NCI-H524 treated with DMSO at 0.1 percent for 48 hours (cell line): Measurements from ENCODE around the gene NGFR.

Source experiments
- DNase-seq: peaks from one replicate; lab custom pipeline; 2025; lab: John Stamatoyannopoulos, UW

Gene NGFR

GRCh38 chr17:49469831-49470810, 25.0 kb upstream of the NGFR start:
- no peak for DNase-seq

- DNase-seq: no peak
These were observed 23.9 kb upstream of the NGFR start for GRCh38 chr17:49471089-49471683.

GRCh38 chr17:49471769-49472168, 23.3 kb upstream of the NGFR start:
- peak; percentile 81 for DNase-seq

DNA sequence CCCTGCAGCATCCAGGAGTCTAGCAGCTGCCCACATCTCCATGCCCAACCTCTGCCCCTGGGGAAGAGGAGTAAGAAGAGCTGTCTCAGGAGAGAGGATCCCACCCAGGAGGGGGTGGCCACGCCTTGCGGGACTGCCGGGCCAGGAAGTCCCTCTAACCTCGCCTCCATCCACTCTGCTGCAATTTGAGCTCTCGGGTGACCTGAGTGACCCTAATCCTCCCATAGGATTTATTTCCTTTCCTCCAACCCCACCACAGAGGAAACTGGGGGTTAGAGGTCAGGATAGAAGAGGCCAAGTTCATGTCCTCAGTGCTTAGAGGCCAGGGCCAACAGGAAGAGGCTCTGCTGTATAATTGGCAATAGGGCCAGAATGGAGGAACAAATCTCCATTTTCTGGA, 22.6 kb upstream of the NGFR start:
- DNase-seq: no peak

DNA sequence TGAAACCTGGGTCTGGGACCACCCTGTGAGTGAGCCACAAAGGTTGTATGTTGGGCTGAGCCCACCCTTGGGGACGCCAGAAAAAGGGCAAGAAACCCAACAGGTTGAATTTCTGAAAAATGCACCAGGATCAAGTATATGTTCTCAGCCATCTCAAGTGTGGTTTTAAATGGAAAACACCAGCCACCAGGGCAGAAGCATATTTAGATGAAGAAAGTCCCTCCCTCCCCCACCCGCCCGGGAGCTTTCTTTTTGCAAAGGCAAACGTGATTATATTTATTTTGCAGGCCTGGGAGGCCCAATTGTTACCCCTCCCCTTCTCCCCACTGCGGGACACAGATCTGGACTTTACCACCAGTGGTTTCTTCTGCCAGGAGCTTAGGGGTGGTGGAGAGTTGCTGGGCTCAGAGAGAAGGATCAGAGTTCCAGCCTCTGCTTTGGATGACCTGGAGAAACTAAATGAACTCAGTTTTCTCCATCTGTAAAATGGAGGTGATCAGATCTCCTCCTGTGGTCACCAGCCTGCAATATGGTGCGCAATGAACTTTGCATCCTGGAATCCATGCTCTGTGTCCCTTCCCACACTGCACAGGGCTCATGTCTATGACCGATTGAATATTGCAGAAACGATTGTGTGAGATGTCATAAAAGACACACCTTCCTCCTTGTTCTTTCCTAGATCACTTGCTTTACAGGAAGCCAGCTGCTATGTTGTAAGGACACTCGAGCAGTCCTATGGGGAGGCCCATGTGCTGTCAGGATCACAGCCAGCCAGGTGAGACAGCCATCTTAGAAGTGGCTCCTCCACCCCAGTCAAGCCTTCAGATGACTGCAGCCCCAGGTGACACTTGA, 21.0 kb upstream of the NGFR start:
- DNase-seq: no peak

GRCh38 chr17:49477709-49478108, 17.4 kb upstream of the NGFR start:
- no peak for DNase-seq

DNA sequence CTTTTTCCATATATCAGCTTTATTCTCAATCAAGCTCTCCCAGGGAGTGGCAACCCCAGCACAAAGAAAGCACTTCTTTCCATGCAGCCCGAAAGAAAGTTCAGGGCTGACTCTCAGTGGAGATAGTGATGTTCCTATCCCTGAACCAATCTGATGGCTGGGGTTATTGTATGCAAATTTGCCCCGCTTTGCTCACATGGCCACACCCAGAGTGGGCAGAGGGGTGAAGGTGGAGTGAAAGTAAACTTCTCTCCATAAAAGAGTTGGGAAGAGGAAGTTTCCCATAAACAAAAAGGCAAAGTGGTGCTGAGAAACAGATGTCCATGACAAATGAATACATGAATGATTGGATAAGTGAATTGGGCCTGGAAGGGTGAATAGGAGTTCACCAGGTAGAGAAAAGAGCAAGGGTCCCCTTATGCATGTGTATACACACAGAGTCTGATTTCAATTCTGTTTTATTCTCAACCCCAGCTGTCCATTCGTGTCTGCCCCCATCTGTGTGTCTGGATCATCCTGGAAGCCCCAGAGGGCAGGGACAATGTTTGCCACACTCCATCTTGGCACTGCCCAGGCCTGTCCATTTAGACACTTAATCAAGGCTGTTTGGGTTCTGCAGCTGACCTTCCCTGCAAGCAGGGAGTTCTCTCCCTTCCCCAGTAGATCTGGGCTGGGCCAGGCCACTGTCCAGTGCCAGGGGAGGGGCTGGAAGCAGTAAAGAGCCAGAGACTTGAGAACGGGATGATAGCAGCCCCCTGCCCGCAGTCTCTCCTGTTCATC, 14.1 kb upstream of the NGFR start:
- no peak for DNase-seq

DNA sequence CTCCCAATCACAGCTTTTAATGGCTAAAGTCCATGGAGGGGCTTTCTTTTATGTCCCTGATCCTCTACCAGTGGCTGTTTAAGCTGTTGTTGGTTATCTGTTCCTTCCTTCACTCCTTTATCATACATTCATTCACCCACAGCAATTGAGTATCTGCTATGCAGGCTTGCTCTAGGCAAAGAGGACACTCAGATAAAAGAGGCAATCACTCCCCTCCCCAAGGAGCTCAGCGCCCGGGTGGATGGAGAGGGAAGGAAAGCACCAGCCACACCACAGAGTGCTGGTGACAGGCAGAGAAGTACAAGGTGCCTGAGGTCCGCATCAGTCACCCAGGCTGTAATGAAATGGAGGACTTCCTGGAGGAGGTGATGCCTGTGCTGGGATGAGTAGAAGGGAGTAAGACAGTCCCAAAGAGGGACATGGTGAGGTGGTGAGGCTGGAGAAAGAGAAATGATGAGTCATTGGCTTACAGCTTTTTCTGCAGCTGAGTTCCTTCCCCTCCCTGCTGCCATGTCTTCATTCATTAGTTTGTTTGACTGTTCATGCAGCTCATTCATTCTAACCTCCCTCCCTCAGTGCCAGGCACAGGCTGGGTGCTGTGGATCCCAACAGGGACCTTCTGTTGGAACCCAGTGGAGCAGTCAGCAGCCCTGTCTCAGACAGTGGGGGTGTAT, 12.8 kb upstream of the NGFR start:
- DNase-seq: no peak

DNA sequence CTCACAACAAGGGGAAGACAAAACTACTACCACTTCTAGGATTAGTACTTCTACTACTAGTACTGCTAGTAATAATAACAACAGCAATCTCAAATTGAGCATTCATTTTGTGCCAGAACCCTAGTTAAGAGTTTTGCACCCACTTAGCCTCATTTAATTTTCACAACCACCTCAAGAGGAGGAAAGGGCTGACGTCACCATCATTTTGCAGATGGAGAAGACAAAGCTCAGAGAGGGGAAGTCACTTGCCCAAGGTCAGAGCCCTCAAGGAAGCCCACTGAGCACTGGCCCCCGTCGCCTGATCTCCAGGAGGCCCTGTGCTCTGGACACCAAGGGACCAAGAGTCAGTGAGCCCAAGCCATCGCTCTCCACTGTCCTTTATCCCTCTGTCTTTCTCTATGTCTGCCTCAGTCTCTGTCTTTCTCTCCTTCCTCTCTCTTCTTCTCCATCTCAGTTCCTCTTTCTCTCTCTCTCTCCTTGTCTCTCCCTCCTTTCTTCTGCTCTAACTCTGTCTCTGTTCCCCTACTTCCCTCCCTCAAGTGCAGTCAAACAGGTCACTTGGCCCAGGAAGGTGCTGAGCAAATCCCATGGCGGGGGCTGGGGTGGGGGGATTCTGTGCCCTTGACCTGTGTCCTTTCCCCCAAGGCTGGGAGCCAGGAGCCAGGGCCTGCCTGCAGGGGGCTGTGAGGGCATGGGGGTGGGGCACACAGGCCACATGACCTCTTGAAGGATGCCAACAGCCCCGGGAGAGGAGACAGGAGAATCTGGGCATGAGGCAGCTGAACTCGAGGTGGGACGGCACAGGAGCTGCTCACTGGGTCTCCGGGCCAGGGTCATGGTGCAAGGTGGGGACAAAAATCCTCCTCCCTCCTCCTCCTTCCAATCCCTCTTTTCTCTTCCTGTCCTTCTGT, 11.2 kb upstream of the NGFR start:
- no peak for DNase-seq

- DNase-seq: no peak
These were observed 10.5 kb upstream of the NGFR start for GRCh38 chr17:49484588-49484987.

DNA sequence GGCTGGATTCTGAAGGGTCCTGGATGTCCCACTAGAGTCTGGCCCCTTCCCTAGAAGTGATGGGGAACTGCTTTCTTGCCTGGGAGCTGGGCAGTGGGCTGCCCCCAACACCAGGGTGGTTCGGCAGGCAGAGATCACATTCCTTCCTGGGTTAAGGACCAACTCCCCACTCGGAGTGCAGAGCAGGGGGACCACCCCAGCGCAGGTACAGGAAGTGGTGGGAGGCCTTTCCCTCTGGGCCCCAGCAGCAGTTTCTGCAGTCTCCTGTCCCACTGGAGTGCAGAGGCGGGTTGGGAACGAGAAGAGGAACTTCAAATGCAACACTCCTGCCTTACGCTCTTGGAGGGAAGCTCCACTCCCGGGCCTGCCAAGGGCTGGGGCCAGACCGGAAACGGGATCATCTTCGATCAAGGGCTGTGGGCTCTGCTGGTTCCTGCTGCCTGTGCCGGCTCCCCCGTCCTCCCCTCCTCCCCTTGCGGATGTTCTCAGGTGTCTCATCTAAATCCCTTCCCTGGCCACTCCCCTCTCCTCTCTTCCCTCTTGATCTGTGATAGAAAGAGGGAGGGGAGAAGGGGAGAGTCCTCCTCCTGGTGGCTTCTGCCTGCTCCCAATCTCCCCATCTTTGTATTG, 9.0 kb upstream of the NGFR start:
- no peak for DNase-seq

DNA sequence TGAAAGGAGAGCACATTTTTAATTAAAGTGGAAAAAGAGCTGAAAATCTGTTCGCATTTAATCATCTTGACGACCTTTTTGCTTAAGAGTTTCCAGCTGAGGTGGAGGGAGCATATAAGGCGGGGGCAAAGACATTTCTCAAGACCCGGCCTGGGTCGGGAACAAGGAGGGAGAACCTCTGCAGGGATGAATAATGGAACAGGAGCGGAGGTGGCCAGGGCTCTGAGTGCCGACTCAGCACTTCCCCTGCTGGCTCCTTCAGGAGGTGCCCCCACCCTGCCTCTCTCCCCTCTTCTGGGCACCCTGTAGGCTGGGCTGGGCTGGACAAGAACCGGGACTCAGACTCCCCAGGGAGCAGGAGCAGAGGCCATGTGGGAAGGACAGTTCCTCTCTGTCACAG, 7.9 kb upstream of the NGFR start:
- DNase-seq: no peak

DNA sequence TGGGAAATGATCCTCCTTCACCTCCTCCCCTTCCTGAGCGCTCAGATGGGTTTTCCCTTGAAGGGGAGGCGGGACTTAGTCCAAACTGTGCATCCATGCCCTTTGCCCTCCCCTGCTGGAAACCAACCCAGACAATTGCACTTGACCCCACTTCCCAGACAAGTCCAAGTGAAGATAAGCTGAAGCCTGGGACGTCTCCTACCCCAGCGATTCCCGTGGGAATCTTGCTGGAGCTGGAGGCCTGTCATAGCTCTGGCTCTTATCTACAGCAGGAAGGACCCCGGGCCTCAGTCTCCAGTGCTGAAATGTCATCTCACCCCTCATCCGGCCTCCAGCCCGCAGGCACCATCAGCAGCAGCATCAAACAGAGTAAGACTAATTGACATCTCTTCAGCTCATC, 6.5 kb upstream of the NGFR start:
- no peak for DNase-seq

GRCh38 chr17:49489348-49489747, 5.7 kb upstream of the NGFR start:
- no peak for DNase-seq

GRCh38 chr17:49490276-49490675, 4.8 kb upstream of the NGFR start:
- no peak for DNase-seq

GRCh38 chr17:49491192-49491769, 3.8 kb upstream of the NGFR start:
- no peak for DNase-seq

GRCh38 chr17:49494399-49494985, 601 bp upstream of the NGFR start:
- no peak for DNase-seq

- DNase-seq: no peak
These were observed 719 bp downstream of the NGFR start for GRCh38 chr17:49495842-49496182.
